Fibroblast of lung (primary cell): ENCODE data around the gene DMAC1.

Source experiments
- CTCF ChIP-seq, 2 donors: IDR thresholded peaks in 1 of 2; conservative IDR thresholded peaks in 1 of 2; 1 replicate in 1 of 2; 2 replicates in 1 of 2; pipeline ENCODE4 v1.5.1; 2011 to 2012; ENCODE audit warnings: low read length in 2 of 2, control low read depth in 1 of 2, inconsistent platforms in 1 of 2, low read depth in 1 of 2, mild to moderate bottlenecking in 1 of 2
- EZH2 ChIP-seq: IDR thresholded peaks from 2 replicates; pipeline ENCODE4 v1.5.1; 2012; ENCODE audit warnings: low read length, control low read depth, mild to moderate bottlenecking; ENCODE audit errors: missing control alignments

- no peak for TF ChIP-seq EZH2
- no peak for TF ChIP-seq CTCF (conservative IDR thresholded peaks at IDR 0.05 in 1 of 2, IDR thresholded peaks at IDR 0.05 in 1 of 2; ENCODE audit: low read depth in 1 of 2, low read length in 2 of 2)
Observed at GRCh38 chr9:7791394-7791793, 8.2 kb downstream of the DMAC1 start.
